Jurkat, Clone E6-1 (cell line): Measurements from ENCODE around the gene PPDPF.

Source experiments
- DNase-seq: peaks from one replicate; pipeline ENCODE4 v3.0.0-alpha.2; 2011; ENCODE audit warnings: low read depth, low spot score
- H3K4me3 ChIP-seq: 2 replicates; pipeline ENCODE4 v1.5.1; 2011; ENCODE audit warnings: mild to moderate bottlenecking, low read length, control low read depth, moderate library complexity

Gene PPDPF

DNA sequence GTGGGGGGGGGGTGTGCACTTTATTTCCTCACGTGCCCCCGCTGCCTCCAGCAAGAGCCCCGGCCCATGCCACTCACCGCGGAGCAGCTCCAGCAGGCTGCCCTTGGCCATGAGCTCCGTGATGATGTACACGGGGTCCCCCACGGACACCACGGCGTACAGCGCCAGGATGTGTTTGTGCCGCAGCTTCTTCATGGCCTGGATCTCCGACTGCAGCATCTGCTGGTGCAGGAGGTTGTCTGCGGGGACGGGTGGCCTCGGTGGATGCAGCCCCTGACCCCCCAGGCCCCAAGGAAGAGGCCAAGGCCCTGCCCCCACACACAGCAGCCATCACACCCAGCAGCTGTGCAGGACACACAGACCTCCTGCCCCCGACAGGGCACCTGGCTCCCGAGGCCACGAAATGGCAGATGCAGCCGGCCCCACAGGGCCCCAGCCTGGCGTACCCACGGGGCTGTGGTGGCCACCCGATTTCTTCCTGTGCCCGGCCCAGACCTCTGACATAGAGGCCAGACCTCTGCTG lies 11.9 kb downstream of the PPDPF start:
- DNase-seq, result no peak
- H3K4me3 ChIP-seq, result no peak overlapping the region

DNA sequence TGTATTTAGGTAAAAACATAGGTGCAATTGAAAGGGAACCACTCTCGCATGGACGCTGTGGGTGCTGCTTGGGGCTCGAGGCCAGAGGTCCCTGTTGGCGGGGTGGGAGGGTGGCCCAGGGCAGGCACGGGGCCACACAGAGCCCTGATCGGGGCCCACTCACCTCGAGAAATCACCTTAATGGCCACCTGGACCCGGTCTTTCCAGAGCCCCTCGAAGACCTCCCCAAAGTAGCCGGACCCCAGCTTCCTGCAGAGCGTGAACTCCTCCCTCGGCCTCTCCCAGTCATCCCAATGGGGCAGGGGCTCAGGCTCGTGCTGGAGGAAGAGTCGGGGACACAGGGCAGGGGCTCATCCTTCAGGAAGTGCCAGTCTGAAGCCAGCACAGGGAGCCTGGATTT lies 12.8 kb downstream of the PPDPF start:
- DNase-seq, result no peak
- no peak overlapping the region for H3K4me3 ChIP-seq

DNA sequence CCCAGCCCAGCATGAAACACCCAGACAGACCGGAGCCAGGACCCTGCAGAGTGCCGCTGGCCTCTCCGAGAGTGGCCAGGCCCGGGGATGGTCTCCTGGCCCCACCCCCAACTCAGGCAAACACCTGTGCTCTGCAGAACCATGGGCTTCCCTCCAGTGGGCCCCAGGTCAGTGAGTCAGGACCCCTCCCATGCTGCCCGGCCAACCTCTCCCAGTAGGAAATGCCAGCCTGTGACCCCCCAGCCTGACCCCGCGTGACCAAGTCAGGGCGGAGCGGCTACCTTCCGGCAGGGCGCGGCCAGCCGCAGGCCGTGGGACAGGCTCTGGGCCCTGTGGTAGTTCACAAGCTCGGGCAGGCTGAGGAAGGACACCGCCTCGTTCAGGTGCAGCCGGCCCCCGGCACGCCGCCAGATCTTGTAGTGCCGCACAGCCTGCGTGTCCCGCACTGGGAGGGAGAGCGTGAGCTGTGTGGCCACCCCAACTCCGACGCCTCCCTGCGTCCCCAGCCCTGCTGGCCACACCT lies 13.4 kb downstream of the PPDPF start:
- H3K4me3 ChIP-seq, result no peak overlapping the region
- DNase-seq, result no peak

DNA sequence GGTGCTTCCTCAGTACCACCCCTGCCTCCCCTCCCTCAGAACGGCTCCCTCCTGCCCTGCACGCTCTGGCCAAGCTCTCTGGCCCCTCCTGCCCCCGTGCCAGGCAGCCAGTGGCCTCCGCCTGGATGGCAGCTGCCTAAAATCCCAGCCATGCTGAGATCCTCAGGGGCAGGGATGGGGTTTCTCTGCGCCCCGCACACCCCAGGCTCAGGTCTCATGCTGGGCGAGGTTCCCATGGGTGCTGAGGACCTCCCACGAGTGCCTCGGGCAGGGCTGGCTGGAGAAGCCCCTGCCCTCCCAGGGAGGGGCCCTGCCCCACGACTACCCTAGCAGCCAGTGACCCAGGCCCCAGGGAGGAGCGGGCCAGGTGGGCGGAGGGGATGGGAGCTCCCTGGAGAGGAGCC lies 13.9 kb downstream of the PPDPF start:
- no peak overlapping the region for H3K4me3 ChIP-seq
- DNase-seq, result no peak

DNA sequence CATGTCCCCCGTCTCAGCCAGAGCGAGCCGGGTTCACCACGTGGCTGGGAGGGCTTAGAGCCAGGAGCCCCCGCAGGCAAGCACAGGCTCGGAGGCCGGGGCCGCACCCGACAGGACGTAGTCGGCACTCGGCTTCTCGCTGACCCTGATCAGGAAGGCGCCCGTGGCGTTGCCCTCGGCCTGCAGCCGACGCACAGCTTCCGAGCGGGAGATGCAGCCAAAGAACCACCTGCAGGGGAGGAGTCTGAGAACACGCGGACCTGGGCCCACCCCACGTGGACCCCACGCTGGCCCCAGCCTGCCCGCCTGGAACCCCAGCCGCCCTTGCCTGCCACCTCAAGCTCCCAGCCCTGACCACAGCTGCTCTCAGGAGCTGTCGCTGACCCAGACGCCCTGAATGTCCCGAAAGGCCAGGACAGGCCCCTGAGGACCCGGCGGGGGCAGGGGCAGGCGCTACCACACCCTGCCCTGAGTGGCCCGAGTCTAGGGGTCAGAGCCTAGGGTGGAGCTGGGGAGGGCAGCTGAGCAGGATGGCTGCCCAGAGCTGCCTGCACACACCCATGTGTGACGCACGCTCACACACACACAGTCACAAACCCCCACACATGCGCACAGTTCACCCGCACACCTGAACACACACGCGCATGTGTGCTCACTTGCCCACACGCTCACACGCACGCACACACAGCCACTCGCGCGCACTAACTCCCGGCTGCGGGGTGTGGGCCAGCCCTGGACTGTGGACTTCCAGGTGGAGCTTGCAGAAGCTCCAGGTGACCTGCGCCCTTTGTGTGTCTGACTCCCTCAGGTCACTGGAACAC lies 14.5 kb downstream of the PPDPF start:
- no peak for DNase-seq

DNA sequence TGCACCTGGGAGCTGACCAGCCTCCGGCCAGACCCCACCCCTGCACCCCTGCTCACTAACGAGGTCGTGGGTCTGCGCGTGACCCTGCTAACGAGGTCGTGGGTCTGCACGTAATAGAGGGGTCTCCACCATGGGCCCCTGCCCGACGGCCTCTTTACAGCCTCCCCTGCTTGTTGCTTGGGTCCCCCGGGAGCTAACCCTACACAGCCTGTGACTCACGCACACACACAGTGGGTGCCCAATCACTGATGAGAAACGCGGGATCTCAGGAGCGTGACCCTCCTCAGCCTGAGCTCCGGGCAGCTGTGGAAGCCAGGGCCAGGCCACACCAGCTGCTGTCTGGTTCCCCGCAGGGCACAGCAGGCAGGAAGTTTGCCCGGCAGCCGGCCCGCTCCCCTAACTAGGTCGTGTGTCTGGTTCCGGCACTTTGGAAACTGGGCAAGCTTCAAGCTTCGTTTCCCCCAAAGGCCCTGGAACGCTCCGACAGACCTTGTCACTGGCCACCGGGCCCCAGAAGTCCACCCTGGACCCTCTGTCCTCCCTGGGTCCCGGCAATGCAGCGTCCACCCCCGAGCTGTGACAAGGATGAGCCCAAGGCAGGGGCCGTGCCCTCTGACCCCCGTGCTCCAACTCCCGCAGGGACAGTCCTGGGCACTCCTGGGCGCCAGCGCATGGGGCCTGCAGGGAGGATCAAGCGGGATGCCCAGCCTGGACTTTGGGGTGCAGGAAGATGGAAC lies 15.8 kb downstream of the PPDPF start:
- H3K4me3 ChIP-seq, result no peak overlapping the region
- no peak for DNase-seq

More for the DNA sequence above, 14.5 kb downstream of the PPDPF start:
- H3K4me3 ChIP-seq, result no peak overlapping the region

DNA sequence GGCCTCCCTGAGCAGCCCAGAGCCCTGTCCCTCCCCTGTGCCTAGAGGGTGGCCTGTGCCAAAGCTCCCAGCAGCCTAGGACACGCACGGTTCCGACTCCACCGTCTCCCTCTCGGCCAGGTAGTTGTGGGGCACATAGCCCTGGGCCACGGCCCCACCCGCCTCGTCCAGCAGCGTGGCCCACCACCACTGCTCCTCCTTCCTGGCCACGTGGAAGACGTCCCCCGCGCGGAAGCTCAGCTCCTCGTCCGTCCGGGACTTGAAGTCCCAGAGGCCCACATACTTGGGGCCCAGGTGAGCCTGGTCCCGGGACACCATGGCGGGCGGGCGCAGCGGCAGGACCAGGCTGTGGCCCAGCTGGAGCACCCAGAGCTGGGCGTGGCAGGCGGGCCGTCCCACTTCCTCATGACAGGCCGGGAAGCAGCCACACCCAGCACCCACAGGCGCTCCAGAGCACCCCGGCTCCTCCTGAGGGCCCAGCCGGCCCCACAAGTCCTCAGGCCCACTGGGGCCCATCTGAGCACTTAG lies 16.5 kb downstream of the PPDPF start, which contains the start of gene PTK6:
Gene PTK6 (minus strand): TSS at position 380 of the 528 bp plus-strand sequence. CDS start 62 bp downstream, at position 318.
- DNase-seq, result no peak
- peak within 1 kb of the TSS; percentile 54 for H3K4me3 ChIP-seq

DNA sequence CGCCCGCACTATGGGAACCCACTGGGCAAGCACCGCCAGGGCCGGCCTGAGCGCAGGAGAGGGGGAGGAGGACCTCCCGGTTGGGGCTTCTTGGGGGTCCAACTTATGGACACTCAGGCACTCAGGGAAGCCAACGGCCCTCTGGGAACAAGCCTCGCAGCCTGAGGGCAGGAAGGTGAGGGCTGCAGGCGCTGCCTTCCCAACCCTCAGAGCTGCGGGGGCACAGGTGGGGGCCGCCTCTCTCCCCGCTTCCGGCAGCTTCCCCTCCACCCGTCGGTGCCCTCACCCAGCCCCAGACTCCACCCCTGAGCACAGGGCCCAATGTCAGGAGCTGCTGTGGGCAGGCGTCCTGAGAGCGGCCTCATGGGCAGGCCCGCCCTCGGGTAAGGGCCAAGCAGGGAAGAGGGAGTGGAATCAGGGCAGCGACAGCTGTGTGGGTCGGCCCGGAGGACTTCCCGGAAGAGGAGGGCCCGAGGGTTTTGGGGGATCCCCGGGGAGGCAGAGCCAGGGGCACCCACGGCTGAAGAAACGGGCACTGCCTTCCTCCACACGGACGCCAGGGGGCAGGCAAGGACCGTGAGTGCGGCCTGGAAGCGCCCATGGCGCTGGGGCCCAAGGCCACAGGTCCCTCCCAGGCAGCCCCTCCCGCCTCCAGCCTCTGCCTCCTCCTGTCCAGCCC lies 17.1 kb downstream of the PPDPF start:
- H3K4me3 ChIP-seq, result peak overlapping the region; percentile 54
- DNase-seq, result peak; percentile 85

DNA sequence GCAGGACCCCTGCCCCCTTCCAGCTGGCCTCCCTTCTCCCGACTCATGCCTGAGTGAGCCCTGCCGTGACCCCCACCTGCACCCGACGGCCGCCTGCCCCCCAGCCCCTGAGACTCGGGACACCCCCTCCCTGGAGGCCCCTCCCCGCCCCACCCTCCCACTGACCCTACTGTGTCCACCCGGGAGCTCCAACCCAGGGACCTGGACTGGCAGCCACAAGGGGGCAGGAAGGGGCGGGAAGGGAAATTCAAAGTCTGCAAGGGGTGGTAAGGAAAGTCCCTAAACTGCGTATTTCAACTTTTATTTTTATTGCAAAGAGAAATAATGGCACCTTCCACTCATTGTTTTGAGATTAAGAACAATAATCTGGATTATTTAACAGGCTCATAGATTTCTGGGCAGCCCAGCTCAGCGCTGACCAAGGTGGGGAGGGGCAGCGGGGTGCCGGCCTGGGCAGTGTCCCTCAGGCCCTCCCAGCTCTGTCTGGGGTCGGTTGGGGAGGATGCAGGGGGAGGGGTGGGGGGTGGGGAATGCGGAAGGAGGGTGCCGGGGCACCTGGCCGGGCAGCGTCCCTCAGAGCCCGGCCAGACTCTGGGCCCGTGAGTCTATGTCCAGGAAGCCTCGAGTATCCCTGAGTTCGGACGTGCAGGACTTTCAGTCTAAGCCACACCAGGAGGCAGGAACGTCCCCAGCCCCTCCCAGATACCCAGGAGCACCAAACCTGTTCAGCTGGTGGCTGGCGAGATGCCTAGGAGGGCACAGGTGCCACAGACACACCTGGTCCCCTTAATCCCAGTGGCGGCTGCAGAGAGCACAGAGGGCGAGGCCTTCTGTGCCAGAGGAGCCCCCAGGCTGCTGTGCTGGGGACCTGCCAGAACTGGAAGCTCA lies 17.9 kb downstream of the PPDPF start:
- H3K4me3 ChIP-seq, result peak overlapping the region; percentile 54

DNA sequence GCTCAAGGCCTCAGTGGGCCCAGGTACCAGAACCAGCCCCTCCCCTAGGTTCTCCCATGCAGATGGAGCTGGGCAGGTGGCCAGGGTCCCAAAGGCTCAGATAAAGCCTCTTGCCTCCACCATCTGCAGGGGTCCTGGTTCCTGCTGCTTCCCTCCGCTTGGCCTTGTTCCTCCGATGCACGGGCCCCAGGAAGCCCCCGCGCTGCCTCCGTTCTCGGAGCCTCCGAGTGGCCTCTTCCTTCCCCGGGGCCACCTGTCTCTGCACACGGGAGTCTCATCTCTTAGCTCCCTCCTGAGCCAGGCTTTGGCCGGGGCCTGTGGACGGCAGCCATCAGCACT lies 18.5 kb downstream of the PPDPF start:
- H3K4me3 ChIP-seq, result no peak overlapping the region
- DNase-seq, result no peak

More for the DNA sequence above, 17.9 kb downstream of the PPDPF start:
- no peak for DNase-seq

DNA sequence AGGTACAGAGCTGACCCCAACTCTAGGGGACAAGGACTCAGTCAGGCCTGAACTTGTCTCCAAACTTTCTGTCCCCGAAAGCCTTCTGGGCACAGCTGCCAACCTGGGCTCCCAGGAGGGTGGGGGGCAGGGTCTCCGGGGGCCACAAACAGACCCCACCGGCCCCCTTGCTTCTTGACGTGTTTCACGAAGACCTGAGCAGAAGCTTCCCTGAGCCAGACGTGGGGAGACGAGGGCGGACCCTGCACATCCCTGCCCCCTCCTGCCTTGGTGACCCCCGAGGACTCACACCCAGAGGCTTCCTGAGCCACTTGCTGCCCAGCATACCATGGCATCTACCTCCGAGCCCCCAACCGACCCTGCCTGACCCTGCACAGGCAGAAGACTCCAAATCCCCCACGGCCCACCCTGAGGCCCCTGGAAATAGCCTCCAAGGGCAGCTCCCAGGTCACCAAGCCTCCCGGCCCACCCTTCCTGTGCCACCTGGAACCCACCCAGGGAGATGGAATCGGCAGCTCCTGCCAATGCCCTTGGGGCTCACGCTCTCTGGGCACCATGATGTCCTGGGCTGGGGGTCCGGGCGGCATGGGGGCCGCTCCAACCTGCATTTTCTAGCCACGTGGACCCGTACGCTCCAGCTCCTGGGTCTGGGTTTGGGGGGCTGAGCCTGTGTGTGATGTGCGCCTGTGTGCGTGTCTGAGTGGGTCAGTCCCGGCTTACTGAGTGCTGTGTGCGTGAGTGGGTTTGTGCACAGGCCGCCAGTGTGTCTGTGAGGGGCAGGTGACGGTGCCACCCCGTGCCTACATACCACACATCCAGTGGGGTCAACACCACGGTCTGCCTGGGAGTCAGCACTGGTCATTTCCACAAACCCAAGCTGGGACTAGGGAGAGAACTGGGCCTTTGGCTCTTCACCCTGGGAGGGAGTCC lies 19.1 kb downstream of the PPDPF start:
- DNase-seq, result no peak
- H3K4me3 ChIP-seq, result no peak overlapping the region

DNA sequence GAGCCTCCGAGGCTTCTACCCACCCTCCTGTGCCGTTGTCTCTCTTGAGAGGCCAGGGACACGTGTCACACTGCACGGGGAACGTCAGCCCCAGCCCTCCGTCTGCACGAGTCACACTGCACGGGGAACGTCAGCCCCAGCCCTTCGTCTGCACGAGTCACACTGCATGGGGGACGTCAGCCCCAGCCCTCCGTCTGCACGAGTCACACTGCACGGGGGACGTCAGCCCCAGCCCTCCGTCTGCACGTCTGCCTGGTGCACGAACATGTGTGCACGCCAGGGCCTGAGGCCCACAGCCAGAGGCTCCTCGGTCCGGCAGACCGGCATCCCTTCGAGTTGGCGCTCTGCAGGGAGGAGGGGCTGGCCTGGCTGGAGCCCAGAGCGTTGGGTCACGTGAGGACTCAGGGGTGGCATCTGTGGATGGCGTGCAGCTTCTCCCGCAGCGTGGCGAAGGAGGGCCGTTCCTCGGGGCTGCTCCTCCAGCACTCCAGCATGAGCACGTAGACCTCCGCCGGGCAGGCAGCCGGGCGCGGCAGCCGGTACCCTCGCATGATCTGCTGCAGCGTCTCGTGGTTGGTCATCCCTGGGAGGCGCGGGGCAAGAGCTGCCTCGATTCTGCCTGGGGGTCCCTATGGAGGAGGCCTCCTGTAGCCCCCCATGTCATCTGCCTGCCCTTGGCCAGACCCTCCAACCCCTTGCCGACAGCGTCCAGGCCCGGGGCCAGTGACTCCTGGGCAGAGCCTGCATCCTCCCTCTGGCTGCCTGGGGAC lies 20.0 kb downstream of the PPDPF start:
- no peak for DNase-seq
- no peak overlapping the region for H3K4me3 ChIP-seq

DNA sequence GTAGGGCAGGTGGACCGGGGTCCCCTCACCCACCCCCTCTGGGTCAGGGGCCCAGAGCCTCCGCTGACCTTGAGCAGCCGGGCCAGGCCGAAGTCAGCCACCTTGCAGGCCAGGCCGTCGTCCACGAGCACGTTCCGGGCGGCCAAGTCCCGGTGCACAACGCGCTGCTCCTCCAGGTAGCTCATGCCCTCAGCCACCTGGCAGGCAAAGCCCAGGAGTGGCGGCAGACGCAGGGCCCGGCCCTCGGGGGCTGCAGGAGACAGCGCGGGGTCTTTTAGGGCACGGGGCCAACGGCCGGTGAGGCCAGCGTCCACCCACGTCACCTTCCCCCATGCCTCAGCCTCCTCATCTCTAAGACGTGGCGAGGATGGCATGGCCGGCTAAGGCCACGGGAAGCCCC lies 20.8 kb downstream of the PPDPF start:
- H3K4me3 ChIP-seq, result no peak overlapping the region
- DNase-seq, result no peak

DNA sequence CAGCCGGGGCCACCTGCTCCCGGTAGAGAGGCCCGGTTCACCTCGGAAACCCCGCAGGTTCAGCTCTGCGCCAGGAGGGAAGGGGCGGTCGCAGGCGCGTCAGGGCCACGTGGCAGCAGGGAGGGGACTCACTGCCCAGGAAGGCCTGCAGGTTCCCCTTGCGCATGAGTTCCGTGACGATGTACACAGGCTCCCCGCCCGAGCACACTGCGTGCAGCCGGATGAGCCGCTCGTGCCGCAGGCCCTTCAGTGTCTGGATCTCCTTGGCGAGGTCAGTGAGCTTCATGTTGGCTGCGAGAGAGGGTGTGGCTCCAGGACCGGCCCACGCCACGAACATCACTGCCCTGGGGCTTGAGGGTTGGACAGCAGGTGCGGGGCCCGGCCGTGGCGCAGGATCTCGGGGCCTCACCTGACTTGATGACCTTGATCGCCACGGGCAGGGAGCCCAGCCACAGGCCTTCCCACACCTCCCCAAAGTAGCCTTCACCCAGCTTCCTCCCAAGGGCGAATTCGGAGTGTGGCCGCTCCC lies 21.5 kb downstream of the PPDPF start:
- no peak for DNase-seq
- H3K4me3 ChIP-seq, result no peak overlapping the region

DNA sequence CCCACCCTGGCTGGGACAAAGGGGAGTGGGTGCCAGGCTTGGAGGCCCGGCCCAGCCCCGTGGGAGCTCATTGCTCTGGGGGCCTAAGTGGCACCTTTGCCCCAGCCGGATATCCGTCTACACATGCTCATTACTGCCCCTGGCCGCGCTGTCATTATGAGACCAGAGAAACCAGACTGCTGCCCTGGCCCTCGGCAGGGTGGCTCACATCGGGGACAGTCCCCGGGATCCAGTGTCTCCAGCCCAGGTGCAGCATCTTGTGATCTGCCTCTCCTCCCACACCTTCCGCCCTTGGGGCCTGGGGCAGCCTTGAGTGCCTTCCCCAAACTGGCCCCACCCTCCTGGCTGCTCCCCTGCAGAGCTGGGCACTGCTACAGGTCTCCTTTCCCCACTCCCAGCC lies 22.1 kb downstream of the PPDPF start:
- H3K4me3 ChIP-seq, result no peak overlapping the region

DNA sequence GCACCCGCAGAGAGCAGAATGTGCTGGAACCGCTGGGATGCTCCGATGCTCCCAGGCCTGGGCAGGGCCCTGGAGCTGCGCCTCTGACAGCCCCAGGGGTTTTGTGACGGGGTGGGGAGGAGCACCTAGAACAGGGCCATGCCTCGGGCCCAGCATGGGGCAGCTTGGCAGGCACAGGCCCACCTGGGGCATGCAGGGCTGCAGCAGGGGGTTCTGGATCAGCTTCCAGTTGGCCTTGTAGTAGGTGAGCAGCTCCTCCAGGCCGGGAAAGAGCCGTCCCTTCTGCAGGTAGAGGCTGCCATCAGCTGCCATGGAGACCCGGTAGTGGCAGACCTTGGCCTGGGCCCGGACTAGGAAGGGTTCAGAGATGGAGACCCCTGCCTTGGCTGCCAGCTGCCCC lies 22.6 kb downstream of the PPDPF start:
- H3K4me3 ChIP-seq, result no peak overlapping the region
- no peak for DNase-seq

More for the DNA sequence above, 22.1 kb downstream of the PPDPF start:
- DNase-seq, result no peak
